Right atrium auricular region (tissue), 2 donors: ENCODE results near the gene SRPX2. TPM values are rescaled to one million over a fixed set of nuclear protein-coding genes. Genes with fewer than 3 reads are reported as not detected.

Source experiments
- DNase-seq: peaks from one replicate; pipeline ENCODE4 v3.0.0-alpha.2; 2019; ENCODE audit warnings: low spot score
- H3K27ac ChIP-seq, 2 donors: fragments of 200-600 bp; sonication (generic); 1 replicate in 1 of 2; 2 replicates in 1 of 2; pipeline ENCODE4 v1.5.1; 2016 to 2019
- H3K27me3 ChIP-seq, 2 donors: fragments of 200-600 bp; sonication (generic); one replicate each; pipeline versions ENCODE4 v1.5.1 to v1.6.0; 2017 to 2019
- H3K36me3 ChIP-seq: fragments of 200-600 bp; sonication (generic); one replicate; pipeline ENCODE4 v1.5.1; 2016
- H3K4me1 ChIP-seq, 2 donors: fragments of 200-600 bp; sonication (generic); one replicate each; pipeline versions ENCODE4 v1.5.1 to v1.6.0; 2017 to 2019
- H3K4me3 ChIP-seq, 2 donors: fragments of 200-600 bp; sonication (generic); 1 replicate in 1 of 2; 2 replicates in 1 of 2; pipeline ENCODE4 v1.5.1; 2017 to 2019; ENCODE audit warnings: mild to moderate bottlenecking in 1 of 2, moderate library complexity in 1 of 2
- H3K9me3 ChIP-seq, 2 donors: fragments of 200-600 bp; sonication (generic); one replicate each; pipeline ENCODE4 v1.5.1; 2019
- CTCF ChIP-seq, 2 donors: fragments of 200-600 bp; sonication (generic); IDR thresholded peaks; one replicate each; pipeline ENCODE4 v1.5.1; 2019; ENCODE audit warnings: antibody characterized with exemption in 2 of 2
- total RNA-seq, 2 donors: library from RNA; depleted of rRNA; stranded (reverse); fragments of >200 nt; gene quantifications; one replicate each; pipeline ENCODE4 v1.1.0, GENCODE V29; 2016

Gene SRPX2
- total RNA-seq, 2 donors from 2014 or later = 14.9 to 15.3 TPM

- Histone ChIP-seq H3K36me3 (no peaks in the 10 kb centered on the region), H3K27me3 (no peaks in the 10 kb centered on the region), H3K4me3 (no peak overlapping the region), H3K9me3 (no peaks in the 10 kb centered on the region), H3K4me1 (peaks cover 0 to 3% of the 10 kb centered on the region in 2 donors), H3K27ac (peak overlapping the region; percentile 73 to 77)
- no peak for TF ChIP-seq CTCF (IDR thresholded peaks at IDR 0.05)
- no peak for DNase-seq
These were observed 6.8 kb downstream of the SRPX2 start for GRCh38 chrX:100650841-100651240.

- no peak overlapping the region for H3K27ac ChIP-seq
- no peaks in the 10 kb centered on the region for H3K27me3 ChIP-seq
- H3K9me3 ChIP-seq = no peaks in the 10 kb centered on the region
- H3K4me3 ChIP-seq = no peak overlapping the region
- H3K36me3 ChIP-seq = no peaks in the 10 kb centered on the region
- no peak for TF ChIP-seq CTCF (IDR thresholded peaks at IDR 0.05)
- DNase-seq = no peak
- peaks cover 0 to 3% of the 10 kb centered on the region in 2 donors for H3K4me1 ChIP-seq
These were observed 8.3 kb downstream of the SRPX2 start for GRCh38 chrX:100652266-100652665.

GRCh38 chrX:100654261-100654660 is 10.3 kb downstream of the SRPX2 start:
- Histone ChIP-seq H3K4me3 (no peak overlapping the region), H3K4me1 (no peaks in the 10 kb centered on the region), H3K27me3 (no peaks in the 10 kb centered on the region), H3K9me3 (no peaks in the 10 kb centered on the region), H3K27ac (no peak overlapping the region), H3K36me3 (no peaks in the 10 kb centered on the region)
- TF ChIP-seq CTCF (IDR thresholded peaks at IDR 0.05) = no peak
- no peak for DNase-seq

- no peak for DNase-seq
- Histone ChIP-seq H3K9me3 (no peaks in the 10 kb centered on the region), H3K4me1 (no peaks in the 10 kb centered on the region), H3K27ac (no peak overlapping the region), H3K36me3 (no peaks in the 10 kb centered on the region), H3K27me3 (no peaks in the 10 kb centered on the region), H3K4me3 (no peak overlapping the region)
- TF ChIP-seq CTCF (IDR thresholded peaks at IDR 0.05) = no peak
These were observed 15.0 kb downstream of the SRPX2 start for GRCh38 chrX:100658941-100659381.

GRCh38 chrX:100659431-100660137 is 15.6 kb downstream of the SRPX2 start:
- H3K4me3 ChIP-seq = no peak overlapping the region
- H3K36me3 ChIP-seq = no peaks in the 10 kb centered on the region
- no peaks in the 10 kb centered on the region for H3K4me1 ChIP-seq
- H3K27ac ChIP-seq = no peak overlapping the region
- TF ChIP-seq CTCF (IDR thresholded peaks at IDR 0.05) = no peak
- no peaks in the 10 kb centered on the region for H3K27me3 ChIP-seq
- DNase-seq = no peak
- no peaks in the 10 kb centered on the region for H3K9me3 ChIP-seq

- no peak overlapping the region for H3K27ac ChIP-seq
- H3K36me3 ChIP-seq = no peaks in the 10 kb centered on the region
- DNase-seq = no peak
- H3K4me1 ChIP-seq = no peaks in the 10 kb centered on the region
- no peak for TF ChIP-seq CTCF (IDR thresholded peaks at IDR 0.05)
- no peak overlapping the region for H3K4me3 ChIP-seq
- H3K27me3 ChIP-seq = no peaks in the 10 kb centered on the region
- H3K9me3 ChIP-seq = no peaks in the 10 kb centered on the region
These were observed 18.2 kb downstream of the SRPX2 start for GRCh38 chrX:100662170-100662569.
